GM12878 (cell line): Measurements from ENCODE around the gene CFAP99. TPM values are rescaled to one million over a fixed set of nuclear protein-coding genes. Genes with fewer than 3 reads are reported as not detected.
A peak's percentile ranks its signal among the peaks of the same experiment; 100 is the strongest.

Source experiments
- BCLAF1 ChIP-seq: fragments of 450-650 bp; IDR thresholded peaks from 2 replicates; pipeline ENCODE4 v1.6.1; 2017; ENCODE audit warnings: antibody characterized with exemption, mild to moderate bottlenecking, moderate library complexity
- BHLHE40 ChIP-seq, 2 experiments: fragments of 450-650 bp in 1 of 2; IDR thresholded peaks; 2 replicates each; pipeline ENCODE4 v1.6.1; 2011 to 2017; ENCODE audit warnings: low read depth in 2 of 2, borderline replicate concordance in 1 of 2, improper control_type of control experiment in 1 of 2, low read length in 1 of 2, mild to moderate bottlenecking in 1 of 2
- DPF2 ChIP-seq: fragments of 450-650 bp; IDR thresholded peaks from 2 replicates; pipeline ENCODE4 v1.6.1; 2017; ENCODE audit warnings: mild to moderate bottlenecking
- E2F4 ChIP-seq: IDR thresholded peaks from 2 replicates; pipeline ENCODE4 v1.6.1; 2012; ENCODE audit warnings: low read depth, low read length, improper control_type of control experiment
- EGR1 ChIP-seq, 2 experiments: IDR thresholded peaks; 1 replicate in 1 of 2; 2 replicates in 1 of 2; pipeline ENCODE4 v1.6.1; 2011 to 2012; ENCODE audit warnings: low read depth in 2 of 2, low read length in 2 of 2, borderline replicate concordance in 1 of 2, mild to moderate bottlenecking in 1 of 2, moderate library complexity in 1 of 2
- FOXK2 ChIP-seq: fragments of 450-650 bp; IDR thresholded peaks from 2 replicates; pipeline ENCODE4 v1.6.1; 2017; ENCODE audit warnings: mild to moderate bottlenecking, moderate library complexity
- FOXM1 ChIP-seq: IDR thresholded peaks from 2 replicates; pipeline ENCODE4 v1.6.1; 2012; ENCODE audit warnings: low read depth, mild to moderate bottlenecking, inconsistent platforms, low read length, moderate library complexity
- MAX ChIP-seq: IDR thresholded peaks from 2 replicates; pipeline ENCODE4 v1.6.1; 2012; ENCODE audit warnings: low read depth, low read length, improper control_type of control experiment
- MYC ChIP-seq: IDR thresholded peaks from 2 replicates; pipeline ENCODE4 v1.6.1; 2011; ENCODE audit warnings: mild to moderate bottlenecking, low read length, moderate library complexity, inconsistent platforms; ENCODE audit not compliant: insufficient read depth, insufficient replicate concordance, insufficient read length, severe bottlenecking
- SKIL ChIP-seq: fragments of 450-650 bp; IDR thresholded peaks from 2 replicates; pipeline ENCODE4 v1.6.1; 2017; ENCODE audit warnings: mild to moderate bottlenecking, low read depth, inconsistent platforms; ENCODE audit not compliant: poor library complexity, severe bottlenecking
- SPI1 ChIP-seq: IDR thresholded peaks from 2 replicates; pipeline ENCODE4 v1.6.1; 2011; ENCODE audit warnings: low read depth, mild to moderate bottlenecking, low read length, moderate library complexity, borderline replicate concordance; ENCODE audit not compliant: insufficient read depth
- STAT1 ChIP-seq: fragments of 450-650 bp; conservative IDR thresholded peaks from 2 replicates; pipeline ENCODE4 v1.6.1; 2014; ENCODE audit warnings: antibody characterized with exemption, mild to moderate bottlenecking
- TARDBP ChIP-seq: IDR thresholded peaks from 2 replicates; pipeline ENCODE4 v1.6.1; 2016; ENCODE audit warnings: borderline replicate concordance
- TBL1XR1 ChIP-seq: IDR thresholded peaks from 2 replicates; pipeline ENCODE4 v1.6.1; 2012; ENCODE audit warnings: low read depth, low read length, improper control_type of control experiment
- USF1 ChIP-seq: IDR thresholded peaks from 2 replicates; pipeline ENCODE4 v1.6.1; 2011; ENCODE audit warnings: borderline replicate concordance, low read depth, mild to moderate bottlenecking, moderate library complexity, mixed read lengths, low read length; ENCODE audit not compliant: insufficient read depth; ENCODE audit errors: extremely low read length
- YBX1 ChIP-seq: fragments of 450-650 bp; IDR thresholded peaks from 2 replicates; pipeline ENCODE4 v1.6.1; 2016; ENCODE audit warnings: antibody characterized with exemption
- ZNF207 ChIP-seq: fragments of 450-650 bp; IDR thresholded peaks from 2 replicates; pipeline ENCODE4 v1.6.1; 2014; ENCODE audit warnings: antibody characterized with exemption, mild to moderate bottlenecking, borderline replicate concordance
- ZSCAN29 ChIP-seq: fragments of 450-650 bp; IDR thresholded peaks from 2 replicates; pipeline ENCODE4 v1.6.1; 2017; ENCODE audit warnings: mild to moderate bottlenecking, moderate library complexity
- polyA plus RNA-seq, 11 experiments: library from polyadenylated mRNA; depleted of rRNA in 4 of 11; unstranded in 6 of 11; stranded (reverse) in 5 of 11; fragments of >200 nt; fragmentation: Nextera tagmentation in 4 of 11; fragmentation: Illumina TruSeq in 1 of 11; extraction: Ambion mirVana in 4 of 11; extraction: Trizol in 1 of 11; gene quantifications; 1 replicate in 1 of 11; 2 replicates in 10 of 11; pipeline versions ENCODE4 v1.2.1 to v1.2.3, GENCODE V29; 2011 to 2016; ENCODE audit warnings: inconsistent platforms in 2 of 11, missing spikeins in 2 of 11, low read depth in 1 of 11
- total RNA-seq, 4 experiments: library from RNA; depleted of rRNA in 3 of 4; stranded (reverse); fragments of >200 nt in 3 of 4; fragmentation: Illumina TruSeq in 1 of 4; extraction: Trizol in 1 of 4; gene quantifications; 2 replicates each; pipeline versions ENCODE4 v1.2.1 to v1.2.3, GENCODE V29; 2013 to 2021

The CFAP99 gene
- total and polyA plus RNA-seq, 10 of the 15 experiments (the other 5 are each of a cell fraction or from before 2014, with no cell fraction given): not detected

- TF ChIP-seq FOXK2 (no peak), MYC (peak; percentile 9), E2F4 (peak; percentile 52; the same call in 1 of the 2 replicates), FOXM1 (no peak), SKIL (no peak), BHLHE40 (IDR thresholded peaks at IDR 0.05; ENCODE audit: borderline replicate concordance in 1 of 2, low read depth in 2 of 2, low read length in 1 of 2) (peak; percentile 67 to 84), ZNF207 (peak; percentile 70; the same call in 1 of the 2 replicates), EGR1 (IDR thresholded peaks at IDR 0.05; ENCODE audit: borderline replicate concordance in 1 of 2, low read depth in 2 of 2, low read length in 2 of 2) (peak; percentile 0 to 41; a peak in 2 of 3 replicates), USF1 (no peak), BCLAF1 (no peak), DPF2 (no peak), ZSCAN29 (no peak), TBL1XR1 (peak; percentile 46; the same call in 1 of the 2 replicates), STAT1 (no peak), MAX (peak; percentile 69; the same call in 1 of the 2 replicates), TARDBP (peak; percentile 96), SPI1 (no peak), YBX1 (no peak)
These were observed at the start of gene CFAP99 (continued) for GRCh38 chr4:2418650-2419571.
